ENCODE measurements around the gene HOXB8.

The HOXB8 gene

GRCh38 chr17:48637323-48638260, 22.5 kb upstream of the HOXB8 start:
- DNase-seq, result no peak

DNA sequence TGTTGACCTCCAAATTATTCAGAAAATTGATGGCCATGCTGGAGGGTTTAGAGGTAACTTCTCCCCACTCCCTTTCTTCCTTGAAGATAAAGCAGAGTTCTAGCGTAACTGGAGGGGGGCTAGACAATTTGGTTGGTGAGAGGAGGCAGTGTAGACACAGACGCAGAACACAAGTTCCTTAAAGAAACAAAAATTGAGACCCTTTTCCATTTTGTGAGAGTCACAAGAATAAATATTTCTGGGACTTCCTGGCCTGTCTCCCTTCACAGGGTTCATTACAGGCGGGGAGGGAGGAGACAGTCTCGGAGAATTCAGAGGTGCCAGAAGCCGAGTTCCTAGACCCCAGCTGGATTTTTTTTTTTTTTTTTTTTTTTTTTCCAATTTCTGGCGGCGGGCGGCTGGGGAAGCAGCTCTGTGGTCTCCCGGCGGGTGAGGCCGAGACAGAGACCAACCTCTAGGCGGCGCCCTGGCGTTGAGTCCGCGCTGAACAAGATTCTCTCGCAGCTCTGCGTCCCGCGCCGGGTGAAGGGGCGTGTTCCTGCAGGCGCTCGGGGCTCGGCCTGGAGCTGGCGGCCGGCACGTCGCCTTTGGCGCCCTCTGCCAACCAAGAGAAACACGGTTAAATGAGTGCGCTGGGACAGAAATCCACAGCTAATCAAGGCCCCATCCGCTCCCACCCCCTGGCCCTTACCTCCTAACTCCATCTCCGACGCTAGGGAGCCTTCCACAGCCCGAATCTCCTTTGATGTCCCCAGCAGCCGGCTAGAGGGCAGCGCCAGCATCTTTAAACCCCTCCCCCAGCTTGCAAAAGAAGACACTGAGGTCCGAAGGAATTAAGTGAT, 21.3 kb upstream of the HOXB8 start:
- DNase-seq, result peak; percentile 71

DNA sequence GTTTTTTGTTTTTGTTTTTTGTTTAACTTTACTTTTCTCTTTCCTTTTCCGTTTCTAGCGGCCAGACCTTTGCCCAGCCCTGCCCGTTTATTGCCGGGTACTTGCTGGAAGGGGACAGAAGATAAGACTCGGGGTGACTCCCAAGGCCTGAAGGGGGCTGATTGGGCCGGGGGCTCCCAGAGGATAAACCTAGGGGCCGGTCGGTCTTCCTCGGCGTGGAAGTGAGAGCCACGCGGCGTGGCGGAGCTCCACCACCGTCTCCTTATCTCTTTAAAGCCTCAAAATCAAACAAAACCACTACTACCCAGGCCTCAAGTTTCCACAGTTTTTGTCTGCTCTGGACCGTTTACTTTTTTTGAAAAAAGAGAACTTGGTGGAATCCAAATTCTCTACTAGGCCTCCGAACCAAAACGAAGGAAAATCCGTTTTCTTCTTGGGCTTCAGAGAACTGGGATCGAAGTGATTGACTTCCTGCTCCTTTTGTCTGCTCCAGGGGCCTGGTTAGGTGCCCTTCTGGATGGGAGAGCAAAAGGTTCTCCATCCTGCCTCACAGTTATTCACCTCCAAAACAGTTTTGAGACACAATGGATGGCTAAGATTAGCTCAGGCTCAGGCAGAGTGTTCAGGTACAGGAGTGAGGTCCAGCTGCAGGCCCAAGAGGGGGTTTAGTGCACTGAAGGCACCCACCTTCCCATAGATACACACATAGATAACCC, 19.6 kb upstream of the HOXB8 start:
- no peak for DNase-seq

DNA sequence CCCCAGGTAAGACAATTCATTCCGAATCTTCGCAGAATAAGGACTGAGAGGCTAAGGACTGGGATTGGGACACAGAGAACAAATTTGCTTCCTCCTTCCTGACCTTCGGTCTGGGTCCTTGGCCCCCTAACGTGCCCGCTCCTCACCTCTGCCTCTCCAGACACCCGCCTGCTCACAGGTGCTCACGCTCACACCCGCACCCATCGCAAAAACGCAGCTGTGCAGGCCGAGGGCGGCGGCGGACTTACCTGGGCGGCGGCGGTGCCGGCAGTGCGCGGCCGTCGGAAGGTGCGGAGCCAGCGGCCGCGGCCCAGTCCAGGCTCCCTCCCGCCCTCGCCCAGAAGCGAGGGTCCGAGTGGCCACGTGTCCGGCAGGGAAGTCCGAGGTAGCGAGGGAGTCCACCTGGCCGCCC, 18.2 kb upstream of the HOXB8 start:
- DNase-seq, result no peak

GRCh38 chr17:48632579-48633265, 17.6 kb upstream of the HOXB8 start:
- DNase-seq, result no peak

- DNase-seq, result no peak
These were observed 16.8 kb upstream of the HOXB8 start for GRCh38 chr17:48631693-48632578.

- DNase-seq, result no peak
These were observed 16.0 kb upstream of the HOXB8 start for GRCh38 chr17:48630925-48631692.

DNA sequence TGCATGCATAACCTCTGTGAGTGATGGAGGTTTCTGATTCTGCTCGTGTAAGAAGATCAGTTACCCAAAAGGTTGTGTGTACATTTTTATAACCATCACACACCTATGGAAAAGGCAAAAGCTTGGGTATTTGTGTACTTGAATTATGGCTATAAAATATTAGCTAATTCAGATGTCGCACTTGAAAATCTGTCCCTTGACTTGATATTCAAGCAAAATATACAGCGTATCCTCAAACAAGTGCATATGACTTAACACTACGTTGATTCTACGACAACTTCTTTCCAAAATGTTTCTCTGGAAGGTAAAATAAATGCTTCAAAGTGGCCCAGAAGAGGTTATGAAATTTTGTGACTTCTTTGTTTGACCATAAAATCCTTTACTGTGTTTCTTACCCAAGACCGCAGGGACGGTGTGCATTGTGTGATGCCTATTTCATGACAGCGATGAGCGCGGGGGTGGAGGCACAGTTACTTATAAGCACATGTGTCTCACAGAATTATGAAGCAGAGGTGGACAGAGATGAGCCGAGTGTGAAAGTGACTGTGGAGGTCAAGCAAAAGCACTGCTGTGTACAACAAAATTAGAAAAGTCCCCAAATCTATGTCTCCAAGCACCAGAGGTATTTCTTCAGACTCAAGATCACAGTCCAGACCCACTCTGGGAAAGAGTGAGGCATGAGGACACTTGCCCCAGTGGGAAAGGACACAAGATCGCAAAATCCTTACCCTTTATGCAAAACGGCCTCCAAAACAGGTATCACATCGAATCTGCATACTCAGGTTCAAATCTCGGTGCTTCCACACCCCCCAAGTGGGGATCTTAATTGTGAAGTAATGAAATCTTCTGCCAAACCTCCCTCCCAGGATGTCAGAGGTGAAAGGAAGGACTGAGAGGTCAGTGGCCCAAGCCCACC, 15.2 kb upstream of the HOXB8 start:
- DNase-seq, result no peak

GRCh38 chr17:48629411-48629759, 14.3 kb upstream of the HOXB8 start:
- no peak for DNase-seq

DNA sequence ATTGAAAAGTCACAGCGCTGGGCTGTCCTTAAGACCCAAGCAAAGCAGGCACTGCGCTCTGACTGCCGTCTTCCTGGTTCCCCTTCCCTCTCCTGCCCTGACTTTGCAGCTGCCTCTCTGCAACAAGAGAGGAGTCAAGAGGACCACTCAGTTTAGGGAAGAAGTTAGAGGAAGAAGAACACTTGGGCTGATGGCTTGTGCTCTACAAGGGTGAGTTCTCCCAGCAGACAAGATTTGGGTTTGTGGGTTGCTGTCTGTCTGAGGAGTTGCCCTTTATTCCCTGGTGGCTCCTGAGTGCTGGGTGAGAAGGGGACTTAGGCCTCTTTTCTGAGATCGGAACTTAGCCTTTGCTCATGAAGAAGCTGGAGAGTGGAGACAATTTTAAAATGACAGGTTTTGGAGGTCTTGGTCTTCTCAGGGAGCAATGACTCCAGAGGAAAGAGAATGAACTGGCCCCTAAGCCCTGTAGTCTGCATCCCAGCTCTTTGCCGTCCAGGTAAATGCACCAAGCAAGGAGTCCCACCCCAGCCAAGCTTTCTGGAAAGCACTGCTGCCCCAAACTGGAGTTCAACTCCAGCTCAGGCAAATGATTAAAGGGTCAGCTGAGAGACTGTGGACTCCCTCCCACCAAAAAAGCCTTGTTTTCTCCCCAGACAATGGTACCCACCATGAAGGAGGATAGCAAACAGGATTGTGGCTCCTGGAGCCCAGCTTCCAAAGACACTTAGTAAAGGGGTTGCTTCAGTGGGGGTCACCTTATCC, 13.7 kb upstream of the HOXB8 start:
- no peak for DNase-seq

GRCh38 chr17:48627623-48628521, 12.8 kb upstream of the HOXB8 start:
- no peak for DNase-seq

GRCh38 chr17:48627118-48627597, 12.1 kb upstream of the HOXB8 start:
- no peak for DNase-seq

DNA sequence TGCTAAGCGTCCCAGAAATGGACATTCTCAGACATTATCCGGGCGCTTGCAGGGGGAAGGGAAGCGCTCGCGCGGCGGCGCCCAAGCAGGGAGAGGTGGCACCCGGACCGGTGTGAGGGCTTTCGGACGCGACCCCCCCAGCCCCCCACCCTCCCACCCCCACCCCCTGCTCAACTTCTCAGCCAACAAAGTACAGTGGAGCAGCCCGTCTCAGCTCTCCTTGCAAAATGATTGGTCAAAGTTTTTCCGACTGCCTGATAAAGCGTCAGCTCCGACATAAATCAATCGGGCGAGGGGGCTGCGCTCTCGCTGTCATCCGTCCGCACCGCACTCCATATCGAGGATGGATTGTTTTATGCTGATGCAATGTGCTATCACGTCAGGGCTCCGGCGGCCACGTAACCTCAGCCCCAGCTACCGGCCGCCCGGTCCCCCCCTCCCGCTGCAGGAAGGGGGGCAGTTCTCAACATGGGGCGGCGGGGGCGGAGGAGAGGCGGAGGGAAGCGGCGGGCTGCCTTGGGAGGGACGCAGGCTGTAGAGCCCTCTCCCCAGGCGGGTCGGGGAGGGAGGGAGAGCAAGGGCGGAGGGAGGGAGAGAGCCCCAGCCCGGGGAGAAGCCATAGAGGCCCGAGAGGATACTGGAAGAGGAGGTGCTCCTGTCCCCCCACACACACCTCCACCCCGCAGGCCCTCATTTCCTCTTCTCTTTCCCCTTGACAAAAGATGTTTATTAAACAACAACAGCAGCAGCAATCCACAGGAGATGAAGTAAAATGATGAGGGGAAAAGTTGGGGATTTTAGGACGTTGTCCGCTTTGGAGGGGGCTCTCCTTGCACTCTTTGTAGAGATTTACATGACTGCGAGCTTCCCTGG, 11.4 kb upstream of the HOXB8 start, which contains the start of gene HOXB9:
HOXB9 (minus strand) TSS at position 114 of the 873 bp plus-strand sequence; CDS start at position 25, 89 bp downstream.
- peak; percentile 45 for DNase-seq

GRCh38 chr17:48625495-48626244, 10.6 kb upstream of the HOXB8 start:
- DNase-seq, result peak; percentile 39

All from CD4-positive, alpha-beta T cell treated with Interleukin-6 for 4 hours (primary cell).